B cell (primary cell): ENCODE data around the gene STEEP1. TPM values are rescaled to one million over a fixed set of nuclear protein-coding genes. Genes with fewer than 3 reads are reported as not detected.

Experiments used
- ATAC-seq: fragments of 200-7000 bp; cut with Tn5 transposase; one replicate; pipeline ENCODE4 v1.10.0; 2021; ENCODE audit warnings: low read depth, mild to moderate bottlenecking, moderate number of reproducible peaks, moderate library complexity
- CTCF ChIA-PET: fragments of 350-600 bp; sonication (Branson Sonifier 250); formaldehyde crosslinking; loops from one replicate; lab custom pipeline; 2021; ENCODE audit warnings: antibody characterized with exemption, inconsistent platforms; lab: Charles Lee
- POLR2A ChIA-PET: fragments of 350-600 bp; sonication (Branson Sonifier 250); formaldehyde crosslinking; loops from one replicate; lab custom pipeline; 2021; ENCODE audit warnings: antibody characterized with exemption; lab: Charles Lee
- DNase-seq: peaks from one replicate; pipeline ENCODE4 v3.0.0; 2013
- H2AFZ ChIP-seq: 2 replicates; pipeline ENCODE4 v1.6.1; 2012; ENCODE audit warnings: mild to moderate bottlenecking, low read depth, low read length; ENCODE audit not compliant: insufficient read depth, poor library complexity, severe bottlenecking
- H3K27ac ChIP-seq, 2 donors: 1 replicate in 1 of 2; 2 replicates in 1 of 2; pipeline ENCODE4 v1.5.1; 2012 to 2013; ENCODE audit warnings: low read length in 2 of 2, mild to moderate bottlenecking in 2 of 2, moderate library complexity in 1 of 2
- H3K27me3 ChIP-seq, 4 experiments: fragments of 200-600 bp in 1 of 4; sonication (generic) in 1 of 4; replicated peaks in 1 of 4; 1 replicate in 2 of 4; 2 replicates in 2 of 4; pipeline versions ENCODE4 v1.6.1 to v1.7.0; 2013 to 2016; ENCODE audit warnings: low read length in 3 of 4, mild to moderate bottlenecking in 2 of 4, mixed read lengths in 1 of 4, moderate library complexity in 1 of 4; ENCODE audit not compliant: insufficient read depth in 4 of 4, control insufficient read depth in 3 of 4; ENCODE audit errors: control extremely low read depth in 1 of 4
- H3K36me3 ChIP-seq, 2 experiments: replicated peaks in 1 of 2; 1 replicate in 1 of 2; 2 replicates in 1 of 2; pipeline versions ENCODE4 v1.6.1 to v1.7.1; 2013; ENCODE audit warnings: low read length in 1 of 2; ENCODE audit not compliant: insufficient read depth in 2 of 2, control insufficient read depth in 1 of 2; ENCODE audit errors: control extremely low read depth in 1 of 2, extremely low read depth in 1 of 2
- H3K4me1 ChIP-seq, 2 donors: fragments of 200-600 bp in 1 of 2; sonication (generic) in 1 of 2; 1 replicate in 1 of 2; 2 replicates in 1 of 2; pipeline versions ENCODE4 v1.5.1 to v1.6.1; 2013 to 2017; ENCODE audit warnings: low read length in 2 of 2; ENCODE audit not compliant: control insufficient read depth in 2 of 2, insufficient read depth in 2 of 2
- H3K4me2 ChIP-seq: replicated peaks from 2 replicates; pipeline ENCODE3; 2012; ENCODE audit warnings: mild to moderate bottlenecking, low read depth, low read length; ENCODE audit not compliant: poor library complexity, severe bottlenecking
- H3K4me3 ChIP-seq, 5 experiments: fragments of 200-600 bp in 1 of 5; sonication (generic) in 1 of 5; 1 replicate in 3 of 5; 2 replicates in 2 of 5; pipeline versions ENCODE4 v1.5.1 to v1.7.0; 2011 to 2016; ENCODE audit warnings: low read length in 4 of 5, mild to moderate bottlenecking in 4 of 5, low read depth in 2 of 5, control low read depth in 1 of 5, moderate library complexity in 1 of 5; ENCODE audit not compliant: insufficient read depth in 1 of 5; ENCODE audit errors: control extremely low read depth in 1 of 5, extremely low read depth in 1 of 5
- H3K79me2 ChIP-seq: fragments of 200-600 bp; sonication (generic); one replicate; pipeline ENCODE4 v1.6.0; 2016; ENCODE audit warnings: low read length; ENCODE audit not compliant: control insufficient read depth, insufficient read depth
- H3K9ac ChIP-seq: fragments of 200-600 bp; sonication (generic); 2 replicates; pipeline ENCODE4 v1.6.1; 2017; ENCODE audit warnings: mild to moderate bottlenecking, low read length, moderate library complexity
- H3K9me3 ChIP-seq, 3 donors: one replicate each; pipeline versions ENCODE4 v1.6.1 to v1.7.1; 2013; ENCODE audit warnings: low read length in 2 of 3; ENCODE audit not compliant: control insufficient read depth in 2 of 3, insufficient read depth in 1 of 3; ENCODE audit errors: control extremely low read depth in 1 of 3
- H4K20me1 ChIP-seq: 2 replicates; pipeline ENCODE4 v1.6.0; 2012; ENCODE audit warnings: mild to moderate bottlenecking, low read length; ENCODE audit not compliant: insufficient read depth, control insufficient read depth, poor library complexity, severe bottlenecking
- H3K27ac Mint-ChIP-seq: one replicate; pipeline ENCODE4 v1.8.0; 2021; ENCODE audit warnings: mixed read lengths
- H3K27me3 Mint-ChIP-seq: one replicate; pipeline ENCODE4 v1.8.0; 2021; ENCODE audit warnings: mixed read lengths
- H3K4me1 Mint-ChIP-seq: one replicate; pipeline ENCODE4 v1.8.0; 2021; ENCODE audit warnings: mixed read lengths
- H3K4me3 Mint-ChIP-seq: one replicate; pipeline ENCODE4 v1.8.0; 2021; ENCODE audit warnings: mixed read lengths
- H3K9me3 Mint-ChIP-seq: one replicate; pipeline ENCODE4 v1.8.0; 2022; ENCODE audit warnings: mixed read lengths; ENCODE audit not compliant: insufficient read depth
- EZH2 ChIP-seq: IDR thresholded peaks from 2 replicates; pipeline ENCODE4 v1.6.1; 2012; ENCODE audit warnings: borderline replicate concordance, low read depth, mild to moderate bottlenecking, moderate library complexity, low read length; ENCODE audit not compliant: insufficient read depth, poor library complexity, severe bottlenecking
- WGBS: methylation state at CpG from one replicate; pipeline ENCODE4 v1.1.5; 2013; ENCODE audit warnings: missing lambda C conversion rate; ENCODE audit not compliant: insufficient coverage; 5-methylcytosine and 5-hydroxymethylcytosine counted together
- intact Hi-C: fragments of 100-400 bp; cut with micrococcal nuclease; formaldehyde crosslinking; loops from one replicate; pipeline ENCODE4 v1.10.0; 2022
- polyA plus RNA-seq: library from polyadenylated mRNA; depleted of rRNA; stranded (reverse); fragments of >200 nt; gene quantifications from 2 replicates; pipeline ENCODE4 v1.2.3, GENCODE V29; 2012
- total RNA-seq, 2 donors: library from RNA; stranded (reverse); fragments of 120-200 nt in 1 of 2; gene quantifications; 1 replicate in 1 of 2; 2 replicates in 1 of 2; pipeline versions ENCODE4 v1.2.3 to v1.2.4, GENCODE V29; 2013 to 2022
- TF ChIP-seq, protein P1 (sequence below): fragments of 200-600 bp; IDR thresholded peaks from one replicate; pipeline ENCODE4 v1.8.0; 2022; ENCODE audit warnings: antibody characterized with exemption, mild to moderate bottlenecking

The STEEP1 gene
- total and polyA plus RNA-seq, 2 donors (not counting 1 experiment from before 2014, with no cell fraction given) = 12.0 to 27.6 TPM

DNA sequence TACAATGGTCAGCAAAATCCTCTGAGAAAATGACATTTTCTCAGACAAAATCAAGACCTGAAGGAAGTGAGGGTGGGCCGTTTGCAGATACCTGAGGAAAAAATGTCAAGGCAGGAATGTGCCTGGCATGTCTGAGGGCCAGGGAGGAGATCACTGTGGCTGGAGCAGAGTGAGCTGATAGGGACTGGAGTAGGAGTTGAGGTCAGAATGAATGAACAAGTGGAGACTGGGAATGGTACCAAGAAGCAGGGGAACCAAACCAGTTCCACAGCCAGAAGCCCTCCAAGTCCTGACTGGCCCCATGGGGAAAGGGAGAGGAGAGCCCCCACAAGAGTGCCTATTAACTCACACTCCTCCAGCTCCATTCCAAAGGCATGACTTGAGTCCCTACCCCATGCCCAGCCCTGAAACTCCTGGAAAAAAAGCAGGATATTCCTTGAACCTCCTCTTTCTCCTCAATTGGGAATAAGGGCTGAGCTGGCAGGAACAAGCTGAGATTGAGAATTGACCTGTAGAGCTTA, 41.5 kb downstream of the STEEP1 start:
- no peak for DNase-seq
- ATAC-seq = no peak
- Histone ChIP-seq H4K20me1 (no peaks in the 10 kb centered on the region), H3K9ac (no peak overlapping the region), H3K4me1 (peaks cover 0 to 3% of the 10 kb centered on the region in 2 donors), H2AFZ (no peak overlapping the region), H3K27ac (no peak overlapping the region), H3K4me3 (no peak overlapping the region), H3K36me3 (no peaks in the 10 kb centered on the region), H3K27me3 (no peaks in the 10 kb centered on the region), H3K79me2 (no peaks in the 10 kb centered on the region), H3K9me3 (no peaks in the 10 kb centered on the region), H3K4me2 (no peak overlapping the region)
- POLR2A ChIA-PET = no interaction called here
- 88% methylated on average over 1 of the region's 1 CpG for WGBS
- no peaks in the 10 kb centered on the region for H3K9me3 Mint-ChIP-seq
- no peak overlapping the region for H3K4me3 Mint-ChIP-seq
- TF ChIP-seq, protein P1, sequence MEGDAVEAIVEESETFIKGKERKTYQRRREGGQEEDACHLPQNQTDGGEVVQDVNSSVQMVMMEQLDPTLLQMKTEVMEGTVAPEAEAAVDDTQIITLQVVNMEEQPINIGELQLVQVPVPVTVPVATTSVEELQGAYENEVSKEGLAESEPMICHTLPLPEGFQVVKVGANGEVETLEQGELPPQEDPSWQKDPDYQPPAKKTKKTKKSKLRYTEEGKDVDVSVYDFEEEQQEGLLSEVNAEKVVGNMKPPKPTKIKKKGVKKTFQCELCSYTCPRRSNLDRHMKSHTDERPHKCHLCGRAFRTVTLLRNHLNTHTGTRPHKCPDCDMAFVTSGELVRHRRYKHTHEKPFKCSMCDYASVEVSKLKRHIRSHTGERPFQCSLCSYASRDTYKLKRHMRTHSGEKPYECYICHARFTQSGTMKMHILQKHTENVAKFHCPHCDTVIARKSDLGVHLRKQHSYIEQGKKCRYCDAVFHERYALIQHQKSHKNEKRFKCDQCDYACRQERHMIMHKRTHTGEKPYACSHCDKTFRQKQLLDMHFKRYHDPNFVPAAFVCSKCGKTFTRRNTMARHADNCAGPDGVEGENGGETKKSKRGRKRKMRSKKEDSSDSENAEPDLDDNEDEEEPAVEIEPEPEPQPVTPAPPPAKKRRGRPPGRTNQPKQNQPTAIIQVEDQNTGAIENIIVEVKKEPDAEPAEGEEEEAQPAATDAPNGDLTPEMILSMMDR = no peak
- no peak for TF ChIP-seq EZH2
- no peak overlapping the region for H3K27ac Mint-ChIP-seq
- peaks cover 2% of the 10 kb centered on the region for H3K4me1 Mint-ChIP-seq
- intact Hi-C loops = no loop called here
- CTCF ChIA-PET = interaction anchor here (0.6 to 0.7 kb wide), 2 partner anchors 12 to 83 kb away, joined by 3 read pairs; partner anchors contain the start of gene NKRF
- H3K27me3 Mint-ChIP-seq = no peaks in the 10 kb centered on the region

DNA sequence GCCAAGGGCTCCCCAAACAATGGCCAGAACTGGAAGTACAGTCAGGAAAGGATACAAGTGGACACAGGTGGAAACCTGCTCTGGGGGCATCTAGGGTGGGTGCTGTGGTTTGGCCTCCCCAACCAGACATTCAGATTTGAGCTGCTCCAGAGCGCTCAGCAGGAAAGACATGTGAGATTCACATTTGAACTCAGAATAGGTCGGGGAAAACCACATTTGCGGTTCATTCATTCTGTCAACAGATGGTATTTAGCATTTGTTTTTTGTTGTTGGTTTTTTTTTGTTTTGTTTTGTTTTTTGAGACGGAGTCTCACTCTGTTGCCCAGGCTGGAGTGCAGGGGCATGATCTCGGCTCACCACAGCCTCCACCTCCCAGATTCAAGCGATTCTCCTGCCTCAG, 44.0 kb downstream of the STEEP1 start:
- Histone ChIP-seq H4K20me1 (no peaks in the 10 kb centered on the region), H3K36me3 (no peaks in the 10 kb centered on the region), H3K4me1 (peaks cover 0 to 3% of the 10 kb centered on the region in 2 donors), H3K9me3 (no peaks in the 10 kb centered on the region), H2AFZ (no peak overlapping the region), H3K27ac (no peak overlapping the region), H3K4me3 (no peak overlapping the region), H3K9ac (no peak overlapping the region), H3K79me2 (no peaks in the 10 kb centered on the region), H3K4me2 (no peak overlapping the region), H3K27me3 (no peaks in the 10 kb centered on the region)
- no peak for TF ChIP-seq EZH2
- TF ChIP-seq, protein P1 = no peak
- WGBS = no CpG with 5 or more reads among the region's 6 CpGs
- Mint-ChIP-seq H3K4me3 (no peak overlapping the region), H3K27me3 (no peaks in the 10 kb centered on the region), H3K4me1 (peaks cover 4% of the 10 kb centered on the region), H3K9me3 (no peaks in the 10 kb centered on the region), H3K27ac (no peak overlapping the region)
- DNase-seq (no peak), ATAC-seq (no peak)
- POLR2A ChIA-PET = interaction anchor here (0.6 kb wide), 1 partner anchor 191 kb away, joined by 6 read pairs; no protein-coding TSS in a partner anchor
- intact Hi-C loops = no loop called here
- CTCF ChIA-PET = no interaction called here
